Rectal smooth muscle tissue (tissue), 1 donor: Measurements from ENCODE around the gene NSUN3.

Experiments used
- H3K27ac ChIP-seq: one replicate; pipeline ENCODE4 v1.7.0; 2013; ENCODE audit warnings: low read depth, low read length, inconsistent platforms
- H3K27me3 ChIP-seq: one replicate; pipeline ENCODE4 v1.7.0; 2013; ENCODE audit warnings: low read length; ENCODE audit not compliant: control insufficient read depth, insufficient read depth
- H3K36me3 ChIP-seq: one replicate; pipeline ENCODE4 v1.7.0; 2013; ENCODE audit warnings: low read length; ENCODE audit not compliant: control insufficient read depth, insufficient read depth
- H3K4me1 ChIP-seq: one replicate; pipeline ENCODE4 v1.7.0; 2013; ENCODE audit warnings: low read length; ENCODE audit not compliant: control insufficient read depth, insufficient read depth
- H3K4me3 ChIP-seq: one replicate; pipeline ENCODE4 v1.7.0; 2013; ENCODE audit warnings: low read length
- H3K9ac ChIP-seq: one replicate; pipeline ENCODE4 v1.7.0; 2013; ENCODE audit warnings: low read length

Gene NSUN3

GRCh38 chr3:94176988-94177745, 114.3 kb downstream of the NSUN3 start:
- Histone ChIP-seq H3K27me3 (no peaks in the 10 kb centered on the region), H3K4me3 (no peak overlapping the region), H3K36me3 (no peaks in the 10 kb centered on the region), H3K27ac (no peak overlapping the region), H3K9ac (no peak overlapping the region), H3K4me1 (no peaks in the 10 kb centered on the region)
